Measurements from ENCODE around the gene TOP2B.

DNA sequence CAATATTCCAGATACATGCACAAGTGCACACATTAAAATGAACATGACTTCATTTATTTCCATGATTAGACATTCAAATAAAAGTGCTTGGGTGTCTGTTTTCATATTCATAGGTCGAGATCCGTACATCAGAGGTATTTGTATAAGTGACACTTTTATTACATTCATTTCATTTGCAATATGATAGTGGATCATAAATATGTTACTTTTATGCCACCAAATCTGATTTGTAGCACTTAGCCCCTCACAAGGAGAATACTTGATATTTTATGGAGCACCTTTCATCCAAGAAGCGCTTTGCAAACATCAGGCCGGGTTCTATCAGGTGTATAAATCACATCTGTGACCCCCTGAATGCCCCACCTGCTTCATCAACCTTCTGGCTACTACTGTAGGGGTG is 100.6 kb downstream of the TOP2B start:
- TF ChIP-seq CTCF (IDR thresholded peaks at IDR 0.05; ENCODE audit: low read depth, low read length, missing input control): no peak
- no peak for TF ChIP-seq REST (IDR thresholded peaks at IDR 0.05)
- TF ChIP-seq JUND (IDR thresholded peaks at IDR 0.05): no peak
- no peak for TF ChIP-seq EGR1 (IDR thresholded peaks at IDR 0.05; ENCODE audit: low read depth in 2 of 2)
- no peak for TF ChIP-seq RAD21 (IDR thresholded peaks at IDR 0.05)
- no peak for TF ChIP-seq MAX (IDR thresholded peaks at IDR 0.05)
- no peak for TF ChIP-seq ZBTB33 (IDR thresholded peaks at IDR 0.05)
- TF ChIP-seq YY1 (IDR thresholded peaks at IDR 0.05): no peak
- no peak for TF ChIP-seq FOXA1 (IDR thresholded peaks at IDR 0.05)
- no peak for TF ChIP-seq FOXA2 (IDR thresholded peaks at IDR 0.05)
- TF ChIP-seq TAF1 (conservative IDR thresholded peaks at IDR 0.05): no peak
- TF ChIP-seq HNF4G (IDR thresholded peaks at IDR 0.05): no peak
- no peak for TF ChIP-seq RXRA (IDR thresholded peaks at IDR 0.05)
